NCI-H345 treated with DMSO at 0.1 percent for 48 hours (cell line): Measurements from ENCODE around the gene ATXN1.

Experiments used
- DNase-seq: peaks from one replicate; lab custom pipeline; 2025; ENCODE audit not compliant: unreplicated experiment; lab: John Stamatoyannopoulos, UW

ATXN1 gene

DNA sequence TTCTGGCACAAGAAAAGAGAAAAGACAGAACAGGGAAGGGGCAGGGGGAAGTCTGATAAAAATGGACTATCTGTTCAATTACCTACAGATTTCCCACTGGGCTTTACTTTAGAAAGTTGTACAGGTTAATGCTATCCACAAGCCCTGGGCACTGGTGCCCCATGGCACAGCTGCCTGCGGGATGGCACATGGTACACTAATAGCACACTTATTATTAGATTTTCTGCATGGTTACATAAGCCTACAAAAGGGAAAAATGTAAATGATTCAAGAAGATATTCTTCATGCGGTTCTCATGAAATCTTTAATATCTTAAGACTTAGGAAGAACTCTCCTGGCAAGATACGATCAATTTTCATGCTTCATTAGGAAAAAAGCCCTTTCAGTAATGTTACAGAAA is 385.4 kb downstream of the ATXN1 start:
- no peak for DNase-seq

GRCh38 chr6:16375206-16375605 is 386.1 kb downstream of the ATXN1 start:
- no peak for DNase-seq

DNA sequence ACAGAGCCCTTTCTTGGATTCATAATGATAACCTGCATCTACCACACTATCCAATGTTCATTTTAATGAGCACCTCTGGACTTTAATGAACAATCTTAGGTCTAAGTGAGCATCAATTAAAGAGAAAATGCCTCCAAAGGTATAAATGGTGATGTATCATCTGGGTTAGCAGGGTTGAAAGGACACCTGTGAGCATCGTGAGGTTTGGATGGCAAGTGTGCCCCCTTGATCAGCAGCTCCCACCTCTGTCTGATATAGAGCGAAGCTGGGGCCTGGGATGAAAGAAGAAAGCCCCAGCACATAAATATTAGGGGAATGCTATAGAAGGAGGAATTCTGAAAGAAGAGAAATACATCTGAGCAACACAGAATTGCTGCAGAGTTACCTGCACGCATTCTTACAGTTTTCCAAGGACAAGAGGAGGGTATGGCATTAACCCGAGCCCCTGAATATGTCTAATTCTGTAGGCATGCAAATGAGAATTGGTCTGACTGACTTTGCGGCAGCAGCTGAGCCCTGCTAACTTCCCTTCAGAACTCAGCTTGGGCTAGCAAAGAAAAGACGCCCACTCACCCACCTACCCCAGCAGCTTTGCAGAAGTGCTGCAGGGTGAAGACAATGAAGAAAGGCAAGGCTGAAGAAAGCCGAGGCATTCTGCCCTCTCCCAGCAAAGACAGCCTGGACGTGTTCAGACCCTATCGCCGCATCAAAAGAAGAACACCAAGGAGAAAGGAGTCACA is 386.6 kb downstream of the ATXN1 start:
- DNase-seq, result no peak

- DNase-seq, result no peak
These were observed 387.2 kb downstream of the ATXN1 start for GRCh38 chr6:16374016-16374415.

- DNase-seq, result no peak
These were observed 389.1 kb downstream of the ATXN1 start for GRCh38 chr6:16372029-16372776.

- no peak for DNase-seq
These were observed 389.9 kb downstream of the ATXN1 start for GRCh38 chr6:16371401-16371800.

DNA sequence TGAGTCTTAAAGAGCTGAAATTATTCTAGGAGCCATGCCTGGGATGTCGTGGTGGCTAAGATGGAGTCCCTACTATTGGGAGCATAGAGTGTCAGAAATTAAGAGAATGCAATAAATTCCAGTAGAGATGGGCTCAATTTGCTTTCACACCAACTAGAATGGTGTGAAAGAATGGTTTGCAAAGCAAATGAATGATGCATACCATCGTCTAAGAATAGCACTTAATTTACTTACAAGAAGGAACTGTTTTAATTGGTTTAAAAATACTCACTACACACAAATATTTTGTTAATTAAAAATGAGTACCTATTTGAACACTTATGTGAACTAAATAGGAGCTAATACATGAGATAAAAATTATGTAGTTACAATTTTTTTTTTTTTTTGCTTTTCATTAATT is 390.3 kb downstream of the ATXN1 start:
- no peak for DNase-seq

GRCh38 chr6:16369989-16370388 is 391.3 kb downstream of the ATXN1 start:
- DNase-seq, result no peak

DNA sequence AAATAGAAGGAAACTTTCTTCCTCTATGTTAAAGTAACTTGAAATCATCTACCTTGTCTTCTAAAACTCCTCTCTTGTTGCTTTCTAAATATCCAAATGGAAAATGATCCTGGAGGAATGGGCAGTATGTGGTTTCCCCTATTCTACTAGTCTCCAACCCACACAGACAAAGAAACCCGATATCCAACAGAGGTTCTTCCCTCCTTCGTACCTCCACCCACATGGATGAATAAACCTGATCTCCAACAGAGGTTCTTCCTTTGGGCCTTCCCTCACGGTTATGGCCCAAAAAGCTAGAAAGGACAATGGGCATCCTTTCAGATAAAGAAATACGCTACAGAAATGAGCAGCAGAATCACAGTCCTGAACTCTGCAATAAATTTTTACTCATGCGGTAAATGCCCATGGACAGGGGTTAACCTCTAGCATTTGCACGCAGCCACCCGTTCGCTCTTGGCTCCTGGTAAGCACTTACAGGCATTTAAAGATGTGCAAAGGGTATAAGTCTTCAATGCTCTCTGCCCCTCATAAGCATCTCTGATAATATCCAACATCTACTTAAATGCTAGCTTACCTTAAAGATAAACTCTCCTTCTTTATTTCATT is 392.0 kb downstream of the ATXN1 start:
- DNase-seq, result no peak

GRCh38 chr6:16367571-16367970 is 393.7 kb downstream of the ATXN1 start:
- DNase-seq, result no peak

DNA sequence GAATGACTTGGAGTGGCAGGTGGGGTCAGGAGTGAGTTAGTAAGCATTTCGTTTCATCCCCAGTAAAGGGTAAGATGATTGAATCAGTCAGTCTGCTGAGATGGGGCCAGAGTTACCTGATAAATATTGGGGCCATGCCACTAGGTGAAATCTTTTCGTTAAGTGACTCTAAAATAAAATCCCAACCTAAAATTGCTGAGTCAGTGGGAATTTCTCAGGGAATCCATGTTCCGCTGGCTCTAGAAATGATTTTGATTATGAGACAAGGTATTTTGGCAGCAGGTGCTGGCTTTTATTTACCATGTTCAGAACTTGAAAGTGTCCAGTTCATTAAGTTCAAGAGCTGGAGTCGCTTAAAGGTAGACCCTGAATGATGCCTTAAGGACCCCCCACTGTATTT is 397.5 kb downstream of the ATXN1 start:
- DNase-seq, result no peak

- no peak for DNase-seq
These were observed 398.3 kb downstream of the ATXN1 start for GRCh38 chr6:16362819-16363589.

DNA sequence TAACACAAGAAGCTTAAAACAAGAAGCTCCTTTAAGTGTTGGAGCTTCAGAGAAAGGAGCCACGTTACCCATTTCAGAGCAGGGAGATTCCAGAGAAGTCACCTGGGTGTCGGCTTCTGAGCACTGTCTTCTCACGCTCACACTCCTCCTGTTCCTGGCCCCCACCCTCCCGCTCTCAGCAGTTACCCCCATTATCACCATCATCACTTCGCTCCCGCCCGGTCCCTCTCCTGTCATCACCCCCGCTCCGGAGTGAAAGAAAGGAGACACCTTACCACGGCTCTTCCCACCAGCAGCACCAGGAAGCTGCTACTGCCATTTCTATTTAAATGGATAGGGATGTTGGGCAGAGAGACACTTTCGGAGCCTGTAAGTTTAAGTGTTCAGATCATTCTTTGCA is 399.0 kb downstream of the ATXN1 start:
- DNase-seq, result no peak

- no peak for DNase-seq
These were observed 399.4 kb downstream of the ATXN1 start for GRCh38 chr6:16361861-16362260.

DNA sequence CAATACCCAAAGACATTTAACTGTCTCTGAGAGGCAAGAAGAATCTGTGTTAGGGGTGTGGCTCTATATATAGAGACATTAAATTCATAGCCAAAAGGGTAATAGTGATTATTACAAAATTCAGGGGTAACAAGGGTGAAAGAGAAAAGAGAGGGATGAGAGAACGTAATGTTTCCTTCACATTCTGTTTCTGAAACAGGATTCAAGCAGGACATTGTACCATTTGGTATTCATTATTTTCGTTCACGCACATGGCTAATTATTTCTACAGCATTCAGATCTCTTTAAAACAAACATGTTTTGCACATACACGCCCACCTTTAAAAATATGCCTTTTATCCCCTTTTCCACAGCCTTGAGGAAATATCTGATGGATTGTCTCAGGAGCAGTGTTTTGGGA is 400.1 kb downstream of the ATXN1 start:
- DNase-seq, result no peak

GRCh38 chr6:16360365-16360764 is 400.9 kb downstream of the ATXN1 start:
- DNase-seq, result no peak

GRCh38 chr6:16359563-16359962 is 401.7 kb downstream of the ATXN1 start:
- DNase-seq, result no peak

DNA sequence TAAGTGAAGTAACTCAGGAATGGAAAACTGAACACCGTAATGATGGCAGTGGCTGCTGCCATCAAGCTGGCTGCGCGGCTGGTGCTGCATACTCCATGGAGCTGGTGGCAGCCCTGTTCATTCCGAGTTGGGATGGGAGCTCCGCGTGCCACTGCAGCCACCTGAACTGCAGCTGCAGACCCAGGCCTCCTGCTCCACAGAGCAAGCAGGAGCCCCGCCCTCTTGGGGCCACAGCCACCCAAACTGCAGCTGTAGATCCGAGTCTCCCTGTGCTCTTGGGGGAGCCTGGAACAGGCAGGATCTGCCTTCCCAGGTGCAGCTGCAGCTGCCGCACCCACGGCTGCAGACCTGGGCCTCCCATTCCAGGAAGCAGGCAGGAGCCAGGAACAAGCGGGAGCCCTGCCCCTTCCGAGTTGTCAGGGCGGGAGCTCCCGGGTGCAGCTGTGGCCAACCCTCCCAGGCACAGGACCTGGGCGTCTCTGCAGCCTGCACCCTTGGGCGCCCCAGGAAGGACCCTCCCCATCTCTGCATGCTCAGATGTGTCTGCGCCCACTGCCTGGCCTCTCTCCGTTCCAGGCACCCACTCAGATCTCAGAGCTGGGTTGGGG is 402.6 kb downstream of the ATXN1 start:
- DNase-seq, result no peak

GRCh38 chr6:16355699-16356446 is 405.4 kb downstream of the ATXN1 start:
- no peak for DNase-seq

DNA sequence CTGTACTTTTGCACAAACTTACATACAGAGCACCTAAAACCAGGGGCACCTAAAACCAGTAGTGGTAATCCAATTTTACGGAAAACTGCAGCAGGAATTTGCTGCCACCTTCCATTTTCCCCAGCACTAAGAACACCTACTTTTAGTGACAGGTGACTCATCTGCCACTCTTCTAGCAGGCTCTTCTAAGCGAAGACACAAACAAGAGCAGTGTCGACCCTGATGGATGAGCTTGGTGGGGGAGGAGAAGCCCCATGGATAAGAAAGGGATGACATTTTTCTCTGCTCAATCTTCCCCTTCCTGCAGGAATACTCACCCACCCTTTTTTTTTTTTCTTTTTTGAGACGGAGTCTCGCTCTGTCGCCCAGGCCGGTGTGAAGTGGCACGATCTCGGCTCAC is 406.0 kb downstream of the ATXN1 start:
- DNase-seq, result no peak
